Raji (cell line): ENCODE measurements around the gene RAB31.

Experiments used
- POLR2A ChIP-seq: IDR thresholded peaks from 2 replicates; pipeline ENCODE4 v1.6.1; 2011; ENCODE audit warnings: low read depth, low read length, control low read depth; ENCODE audit not compliant: insufficient read depth

RAB31 gene

DNA sequence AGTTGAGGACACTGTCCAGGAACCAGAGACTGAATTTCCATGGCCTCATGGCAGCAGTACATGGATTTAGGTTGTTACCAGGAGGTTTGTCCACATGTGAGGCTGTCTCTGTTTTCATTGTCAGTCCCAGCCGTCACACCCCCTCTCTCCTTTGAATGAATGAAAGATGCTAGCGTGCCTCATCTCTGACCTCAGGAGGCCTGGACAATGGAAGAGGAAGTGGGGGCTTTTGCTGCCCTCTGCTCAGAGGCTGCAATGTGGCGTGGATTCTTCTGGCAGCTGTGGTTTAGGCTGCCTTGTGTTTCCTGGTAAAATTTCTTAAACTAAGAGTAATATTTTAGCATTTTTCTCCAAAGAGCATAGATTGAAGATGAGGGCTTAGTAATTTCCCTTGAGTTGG lies 47.5 kb downstream of the RAB31 start:
- no peak for TF ChIP-seq POLR2A

GRCh38 chr18:9756271-9756932 lies 48.3 kb downstream of the RAB31 start:
- TF ChIP-seq POLR2A, result no peak

- TF ChIP-seq POLR2A, result no peak
Observed at GRCh38 chr18:9756933-9757470, 48.9 kb downstream of the RAB31 start.

- TF ChIP-seq POLR2A, result no peak
Observed at GRCh38 chr18:9757827-9758621, 49.9 kb downstream of the RAB31 start.

DNA sequence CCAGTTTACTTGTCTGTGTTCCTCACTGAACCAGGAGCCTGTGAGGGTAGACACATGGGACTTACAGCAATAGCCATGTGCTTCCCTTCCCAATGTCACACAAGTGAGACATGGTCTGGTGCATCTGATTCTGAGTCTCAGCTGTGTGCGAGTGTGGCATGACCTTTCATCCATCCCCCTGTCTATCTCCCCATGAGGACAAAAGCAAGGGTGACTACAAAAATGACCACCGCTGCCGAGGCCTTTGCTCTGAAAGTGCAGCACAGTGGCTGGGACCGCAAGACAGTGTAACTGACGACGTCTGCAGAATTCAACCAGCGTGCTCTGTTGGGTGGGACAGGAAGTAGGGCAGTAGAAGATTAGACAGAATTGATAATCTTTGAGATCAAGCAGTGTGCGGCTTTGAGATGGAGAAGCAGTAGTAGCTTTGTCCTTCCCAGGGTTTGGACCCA lies 50.5 kb downstream of the RAB31 start:
- no peak for TF ChIP-seq POLR2A

- no peak for TF ChIP-seq POLR2A
Observed at GRCh38 chr18:9760641-9761040, 52.5 kb downstream of the RAB31 start.

DNA sequence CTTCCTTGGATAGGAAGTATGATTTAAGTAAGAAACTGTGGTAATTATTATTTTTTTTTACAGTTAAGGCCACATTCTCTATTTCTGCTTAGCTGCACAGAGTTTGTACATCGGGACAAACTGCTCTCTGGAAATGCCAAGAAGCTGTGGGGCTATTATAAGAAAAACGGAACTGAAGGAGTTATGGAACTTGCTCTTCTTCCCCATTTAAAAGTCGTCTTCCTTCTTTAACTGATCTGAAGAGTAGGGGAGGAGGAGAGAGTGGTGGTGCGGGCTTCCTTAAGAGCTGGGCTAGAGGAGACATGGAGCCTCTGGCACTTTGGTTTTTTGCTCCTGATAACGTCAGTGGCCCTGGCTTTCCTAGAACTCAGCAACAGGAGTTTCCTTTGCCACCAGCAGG lies 54.4 kb downstream of the RAB31 start:
- no peak for TF ChIP-seq POLR2A

- TF ChIP-seq POLR2A, result no peak
Observed at GRCh38 chr18:9763157-9763556, 55.1 kb downstream of the RAB31 start.

DNA sequence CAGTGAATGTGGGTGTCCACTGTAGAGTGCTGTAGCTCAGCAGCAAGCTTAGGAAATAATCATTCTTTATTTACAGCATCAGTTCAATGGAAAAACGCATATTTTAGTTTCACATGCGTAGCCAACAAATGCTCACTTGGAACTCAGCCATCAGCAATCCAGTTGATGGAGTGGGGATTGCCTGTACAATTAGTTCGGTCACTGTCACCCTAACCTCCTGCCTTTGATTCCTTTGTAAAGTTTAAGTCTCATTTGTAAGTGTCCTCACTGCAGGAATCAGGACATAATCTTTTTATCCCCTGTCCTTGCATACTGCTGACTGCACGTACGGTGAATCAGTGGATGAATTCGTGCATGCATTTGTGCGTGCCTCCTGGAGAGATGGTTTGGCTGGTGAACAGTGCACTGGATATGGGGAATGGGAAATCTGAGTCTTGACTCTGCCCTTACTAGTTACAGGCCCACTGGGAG lies 55.9 kb downstream of the RAB31 start:
- TF ChIP-seq POLR2A, result no peak

DNA sequence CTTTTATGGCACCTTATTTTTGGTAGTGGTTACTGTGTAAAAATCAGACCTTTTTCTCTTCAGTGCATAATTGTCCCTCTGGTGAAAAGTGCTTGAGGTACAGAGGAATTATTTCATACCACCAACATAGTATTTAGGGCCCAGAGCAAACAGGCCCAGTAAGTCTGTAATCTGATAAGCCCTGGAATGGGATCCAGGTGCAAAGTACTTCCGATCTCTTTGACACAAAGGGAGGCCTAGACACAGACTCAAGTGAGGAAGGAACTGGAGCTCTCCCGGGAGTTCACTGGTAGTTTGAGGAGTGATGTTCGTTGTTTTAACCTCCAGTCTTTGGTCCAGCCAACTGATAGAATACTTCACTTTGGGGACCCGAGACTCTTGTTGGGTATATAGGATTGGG lies 57.4 kb downstream of the RAB31 start:
- no peak for TF ChIP-seq POLR2A

- TF ChIP-seq POLR2A, result no peak
Observed at GRCh38 chr18:9766076-9766481, 58.0 kb downstream of the RAB31 start.

DNA sequence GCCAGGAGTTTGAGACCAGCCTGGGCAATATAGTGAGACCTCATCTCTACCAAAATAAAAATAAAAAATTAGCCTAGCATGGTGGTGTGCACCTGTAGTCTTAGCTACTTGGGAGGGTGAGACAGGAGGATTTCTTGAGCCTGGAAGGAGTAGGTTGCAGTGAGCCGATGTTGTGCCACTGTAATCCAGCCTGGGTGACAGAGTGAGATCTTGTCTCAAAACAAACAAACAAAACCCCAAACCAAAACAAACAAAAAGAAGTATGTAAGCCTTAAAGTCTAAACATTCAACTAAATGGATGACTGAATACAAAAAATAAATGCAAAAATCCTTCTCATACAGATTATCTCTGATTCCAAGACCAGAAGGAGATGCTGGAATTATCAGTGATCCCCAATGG lies 58.6 kb downstream of the RAB31 start:
- TF ChIP-seq POLR2A, result no peak

GRCh38 chr18:9771261-9771976 lies 63.3 kb downstream of the RAB31 start:
- no peak for TF ChIP-seq POLR2A

GRCh38 chr18:9771977-9772660 lies 64.0 kb downstream of the RAB31 start:
- no peak for TF ChIP-seq POLR2A
